Tibial nerve (tissue), 3 donors: ENCODE measurements around the gene USH1G.

Experiments used
- POLR2A ChIP-seq, 2 donors: fragments of 450-650 bp; IDR thresholded peaks; one replicate each; pipeline ENCODE4 v1.6.1; 2017; ENCODE audit warnings: antibody characterized with exemption in 2 of 2, mild to moderate bottlenecking in 2 of 2, moderate library complexity in 2 of 2
- TF ChIP-seq, protein P1 (sequence below), 5 experiments: fragments of 200-600 bp in 3 of 5; fragments of 450-650 bp in 2 of 5; sonication (generic) in 3 of 5; IDR thresholded peaks; one replicate each; pipeline ENCODE4 v1.5.1; 2016 to 2019; ENCODE audit warnings: antibody characterized with exemption in 5 of 5, mild to moderate bottlenecking in 3 of 5, moderate library complexity in 2 of 5

DNA sequence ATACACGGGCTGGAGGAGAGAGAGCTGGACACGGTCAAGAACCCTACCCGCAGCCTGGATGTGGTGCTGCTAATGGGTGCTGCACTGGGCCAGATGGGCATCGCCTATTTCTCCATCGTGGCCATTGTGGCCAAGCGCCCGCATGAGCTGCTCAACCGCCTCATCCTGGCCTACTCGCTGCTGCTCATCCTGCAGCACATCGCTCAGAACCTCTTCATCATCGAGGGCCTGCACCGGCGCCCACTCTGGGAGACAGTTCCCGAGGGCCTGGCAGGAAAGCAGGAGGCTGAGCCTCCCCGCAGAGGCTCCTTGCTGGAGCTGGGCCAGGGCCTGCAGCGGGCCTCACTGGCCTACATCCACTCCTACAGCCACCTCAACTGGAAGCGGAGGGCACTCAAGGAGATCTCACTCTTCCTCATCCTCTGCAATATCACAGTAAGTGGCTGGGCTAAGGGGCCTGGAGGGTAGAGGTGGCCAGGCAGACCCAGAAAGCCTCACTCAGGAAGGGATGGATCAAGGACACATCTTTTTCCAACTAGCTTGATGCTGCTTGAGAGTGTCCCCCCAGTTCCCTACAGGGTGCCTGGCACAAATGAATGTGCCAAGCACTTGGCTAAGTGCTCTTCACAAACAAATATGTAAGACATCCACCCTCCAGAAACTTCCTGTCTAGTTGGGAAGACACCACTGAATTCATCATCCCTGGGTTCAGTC is 24.1 kb upstream of the USH1G start:
- TF ChIP-seq, protein P1, sequence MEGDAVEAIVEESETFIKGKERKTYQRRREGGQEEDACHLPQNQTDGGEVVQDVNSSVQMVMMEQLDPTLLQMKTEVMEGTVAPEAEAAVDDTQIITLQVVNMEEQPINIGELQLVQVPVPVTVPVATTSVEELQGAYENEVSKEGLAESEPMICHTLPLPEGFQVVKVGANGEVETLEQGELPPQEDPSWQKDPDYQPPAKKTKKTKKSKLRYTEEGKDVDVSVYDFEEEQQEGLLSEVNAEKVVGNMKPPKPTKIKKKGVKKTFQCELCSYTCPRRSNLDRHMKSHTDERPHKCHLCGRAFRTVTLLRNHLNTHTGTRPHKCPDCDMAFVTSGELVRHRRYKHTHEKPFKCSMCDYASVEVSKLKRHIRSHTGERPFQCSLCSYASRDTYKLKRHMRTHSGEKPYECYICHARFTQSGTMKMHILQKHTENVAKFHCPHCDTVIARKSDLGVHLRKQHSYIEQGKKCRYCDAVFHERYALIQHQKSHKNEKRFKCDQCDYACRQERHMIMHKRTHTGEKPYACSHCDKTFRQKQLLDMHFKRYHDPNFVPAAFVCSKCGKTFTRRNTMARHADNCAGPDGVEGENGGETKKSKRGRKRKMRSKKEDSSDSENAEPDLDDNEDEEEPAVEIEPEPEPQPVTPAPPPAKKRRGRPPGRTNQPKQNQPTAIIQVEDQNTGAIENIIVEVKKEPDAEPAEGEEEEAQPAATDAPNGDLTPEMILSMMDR (IDR thresholded peaks at IDR 0.05) = no peak
- TF ChIP-seq POLR2A (IDR thresholded peaks at IDR 0.05) = no peak
